Ramos (cell line): ENCODE data around the gene SMYD3.

ENCODE experiments used
- in situ Hi-C: fragments of 300-500 bp; cut with MboI; formaldehyde crosslinking; loops from one replicate; pipeline ENCODE4 v1.14.3; 2022; ENCODE audit warnings: low sequenced_read_pairs; ENCODE audit not compliant: unreplicated experiment

The SMYD3 gene

DNA sequence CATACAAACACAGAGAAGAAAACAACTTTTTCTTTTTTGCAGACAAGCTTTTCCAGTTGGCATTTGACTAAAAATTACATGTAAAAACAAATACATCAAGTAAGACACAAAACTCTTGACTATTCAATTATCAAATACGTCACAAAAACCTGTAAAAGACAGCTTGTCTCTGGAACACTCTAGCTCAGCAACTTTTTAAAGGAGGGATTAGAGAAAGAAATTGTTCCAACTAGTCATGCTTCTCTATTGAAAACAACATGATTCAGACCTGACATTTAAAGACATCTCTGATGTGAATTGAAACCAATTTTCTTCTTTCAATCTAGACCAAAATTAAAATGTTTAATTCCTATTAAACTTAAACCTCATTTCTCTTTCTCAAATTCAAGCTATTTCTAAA is 30.3 kb downstream of the SMYD3 start:
- in situ Hi-C loops = no loop called here

DNA sequence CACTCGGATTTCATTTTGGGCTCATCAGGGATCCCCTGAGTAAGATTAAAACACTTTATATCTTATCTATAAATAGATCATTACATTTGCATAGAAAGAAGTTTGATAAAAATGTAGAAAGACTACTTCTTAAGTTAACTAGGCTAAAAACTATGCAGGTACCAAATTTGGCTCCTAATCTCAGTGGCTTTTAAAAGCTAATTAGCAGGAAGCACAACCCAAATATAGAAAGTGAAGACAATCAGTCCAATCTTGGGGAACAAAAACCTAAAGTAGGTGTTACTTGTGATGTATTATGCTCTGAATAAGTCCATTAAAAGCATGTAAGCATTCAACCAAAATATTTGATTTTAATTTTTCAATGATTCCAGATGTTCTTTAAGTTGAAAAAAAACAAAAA is 35.4 kb downstream of the SMYD3 start:
- in situ Hi-C loops = loop anchor here (25.0 kb wide), 2 partner anchors 459 to 1309 kb away; partner anchors contain the start of gene KIF26B

- in situ Hi-C loops = loop anchor here (25.0 kb wide), 2 partner anchors 458 to 1308 kb away; partner anchors contain the start of gene KIF26B
Measured at GRCh38 chr1:246470585-246470984, 36.5 kb downstream of the SMYD3 start.

- in situ Hi-C loops = loop anchor here (25.0 kb wide), 2 partner anchors 451 to 1301 kb away; partner anchors contain the start of gene KIF26B
Measured at GRCh38 chr1:246462986-246463385, 44.1 kb downstream of the SMYD3 start.

- in situ Hi-C loops = loop anchor here (25.0 kb wide), 2 partner anchors 448 to 1298 kb away; partner anchors contain the start of gene KIF26B
Measured at GRCh38 chr1:246460406-246460805, 46.7 kb downstream of the SMYD3 start.

GRCh38 chr1:246459221-246459620 is 47.9 kb downstream of the SMYD3 start:
- in situ Hi-C loops = loop anchor here (25.0 kb wide), 2 partner anchors 447 to 1297 kb away; partner anchors contain the start of gene KIF26B

DNA sequence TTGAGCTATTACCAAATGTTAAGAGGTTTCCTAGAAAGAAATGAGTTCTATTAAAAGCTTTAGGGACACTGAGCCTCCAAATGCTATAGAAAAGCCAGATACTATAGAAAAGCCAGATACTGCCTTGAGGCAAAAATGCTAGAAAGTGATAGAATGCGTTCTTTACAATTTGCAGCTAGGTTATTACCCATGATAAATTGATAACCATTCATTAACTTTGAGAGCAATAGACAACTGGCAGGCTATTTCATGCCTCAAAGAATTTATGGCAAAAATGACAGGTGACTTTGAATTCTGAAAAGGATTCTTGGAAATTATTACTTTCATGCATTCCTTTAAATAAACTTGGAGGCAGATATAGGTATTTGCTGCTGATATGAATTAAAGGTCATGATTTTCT is 51.6 kb downstream of the SMYD3 start:
- in situ Hi-C loops = loop anchor here (25.0 kb wide), 2 partner anchors 443 to 1293 kb away; partner anchors contain the start of gene KIF26B

GRCh38 chr1:246454655-246455054 is 52.4 kb downstream of the SMYD3 start:
- in situ Hi-C loops = loop anchor here (25.0 kb wide), 2 partner anchors 442 to 1292 kb away; partner anchors contain the start of gene KIF26B

- in situ Hi-C loops = loop anchor here (25.0 kb wide), 2 partner anchors 438 to 1288 kb away; partner anchors contain the start of gene KIF26B
Measured at GRCh38 chr1:246450611-246451251, 56.3 kb downstream of the SMYD3 start.

- in situ Hi-C loops = no loop called here
Measured at GRCh38 chr1:246448373-246448772, 58.7 kb downstream of the SMYD3 start.

DNA sequence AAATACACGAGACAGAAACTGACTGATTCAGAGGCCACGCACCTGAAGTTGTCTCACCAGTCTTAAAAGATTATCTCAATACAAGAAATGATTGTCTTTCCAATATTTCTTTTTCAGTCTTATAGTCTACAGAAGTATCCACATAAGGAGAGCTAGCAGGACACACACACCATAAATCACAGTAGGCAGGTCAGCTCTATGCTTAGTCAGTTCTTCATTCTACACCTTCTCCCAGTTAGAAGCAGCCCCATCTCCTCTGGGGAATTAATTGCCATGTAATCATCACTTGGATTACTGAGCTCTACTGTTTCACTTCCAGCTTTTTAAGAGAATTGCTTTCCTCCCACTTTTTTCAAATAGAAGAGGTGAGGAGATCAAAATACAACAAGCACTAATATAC is 59.6 kb downstream of the SMYD3 start:
- in situ Hi-C loops = no loop called here

DNA sequence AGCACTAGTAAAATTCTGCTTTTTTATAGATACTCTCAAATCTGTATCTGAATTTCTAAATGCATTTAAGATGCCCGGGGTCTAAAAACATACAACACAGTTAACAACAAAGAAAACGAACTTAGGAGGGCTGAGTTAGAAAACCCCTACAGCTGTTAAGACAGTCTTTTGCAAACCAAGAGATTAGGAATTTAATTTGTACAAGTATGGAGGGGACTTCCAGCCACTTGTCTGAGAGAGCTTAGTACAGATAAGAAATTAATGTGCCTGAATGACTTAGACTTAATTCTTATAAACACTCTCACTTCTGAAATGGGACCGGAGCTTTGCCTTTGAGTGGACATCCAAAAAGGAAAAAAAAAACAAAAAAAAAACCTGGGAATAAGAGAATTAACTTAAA is 61.6 kb downstream of the SMYD3 start:
- in situ Hi-C loops = no loop called here

DNA sequence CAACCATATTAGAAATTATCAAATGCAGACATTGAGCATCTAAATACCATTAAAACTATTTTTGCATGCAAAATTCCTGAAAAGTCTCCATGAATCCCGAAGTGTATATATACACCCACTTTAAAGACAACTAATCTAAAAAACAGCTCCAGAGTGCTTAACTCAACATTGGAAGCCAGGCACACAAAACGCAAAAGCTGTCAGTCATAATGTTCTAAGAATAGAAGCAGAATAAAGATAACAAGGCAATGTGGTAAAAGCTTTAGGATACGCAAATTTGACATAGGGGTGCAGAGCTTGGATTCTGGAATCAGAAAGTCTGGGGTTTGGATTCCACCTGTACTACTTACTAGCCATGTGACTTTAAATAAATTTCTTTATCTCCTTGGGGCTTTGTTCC is 62.5 kb downstream of the SMYD3 start:
- in situ Hi-C loops = no loop called here

DNA sequence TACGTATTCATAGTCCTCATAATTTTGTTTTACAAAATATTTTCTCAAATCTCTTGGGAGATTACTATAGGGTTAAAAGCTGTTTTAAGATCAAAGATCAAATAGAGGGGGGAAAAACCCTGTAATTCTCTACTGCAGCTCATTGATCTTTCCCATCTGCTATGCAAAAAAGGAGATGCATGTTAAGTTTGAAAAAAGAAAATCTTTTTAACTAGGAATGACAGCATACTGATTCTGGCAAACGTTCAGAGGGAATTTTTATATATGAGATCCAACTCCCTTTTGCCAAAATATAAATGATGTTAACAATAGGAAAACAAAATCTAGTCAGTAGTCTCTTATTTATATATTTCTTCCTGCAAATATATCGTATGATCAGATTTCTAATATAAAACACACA is 69.1 kb downstream of the SMYD3 start:
- in situ Hi-C loops = no loop called here

- in situ Hi-C loops = no loop called here
Measured at GRCh38 chr1:246435421-246436041, 71.5 kb downstream of the SMYD3 start.

DNA sequence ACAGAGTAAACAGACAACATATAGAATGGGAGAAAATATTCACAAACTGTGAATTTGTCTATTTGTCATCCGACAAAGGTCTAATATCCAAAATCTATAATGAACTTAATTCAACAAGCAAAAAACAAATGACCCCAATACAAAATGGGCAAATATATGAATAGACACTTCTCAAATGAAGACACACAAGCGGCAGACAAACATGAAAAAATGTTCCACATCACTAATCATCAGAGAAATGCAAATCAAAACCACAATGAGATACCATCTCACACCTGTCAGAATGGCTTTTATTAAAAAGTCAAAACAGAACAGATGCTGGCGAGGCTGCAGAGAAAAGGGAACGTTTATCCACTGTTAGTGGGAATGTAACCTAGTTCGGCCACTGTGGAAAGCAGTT is 72.7 kb downstream of the SMYD3 start:
- in situ Hi-C loops = no loop called here

DNA sequence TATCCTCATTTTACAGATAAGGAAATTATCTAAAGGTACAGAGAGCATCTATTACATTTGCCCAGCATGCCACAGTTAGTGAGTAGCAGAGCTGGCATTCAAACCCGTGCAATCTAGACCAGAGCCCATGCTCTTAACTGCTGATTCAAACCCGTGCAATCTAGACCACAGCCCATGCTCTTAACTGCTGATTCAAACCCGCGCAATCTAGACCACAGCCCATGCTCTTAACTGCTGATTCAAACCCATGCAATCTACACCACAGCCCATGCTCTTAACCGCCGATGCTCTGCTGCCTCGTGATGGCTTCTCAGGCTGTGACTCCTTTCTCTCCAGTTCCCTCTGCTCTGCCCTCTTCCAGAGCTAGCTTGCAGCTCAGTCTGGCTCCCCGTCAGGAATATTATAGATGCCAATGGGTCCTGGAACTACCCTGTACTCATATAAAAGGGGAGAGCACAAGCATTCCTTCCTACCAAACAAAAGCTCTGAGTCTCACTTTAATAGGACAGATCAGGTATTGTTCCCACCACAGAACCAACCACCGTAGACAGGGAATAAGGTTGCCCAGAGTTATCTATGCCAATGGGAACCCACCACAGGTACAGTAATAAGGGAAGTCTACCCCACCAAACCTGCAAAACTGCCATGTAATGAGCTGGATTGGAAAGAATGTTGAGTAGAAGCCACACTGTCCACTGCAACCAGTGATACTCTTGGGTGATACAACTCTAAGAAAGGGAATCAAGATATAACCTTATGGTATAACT is 78.4 kb downstream of the SMYD3 start:
- in situ Hi-C loops = no loop called here

- in situ Hi-C loops = no loop called here
Measured at GRCh38 chr1:246427611-246428010, 79.5 kb downstream of the SMYD3 start.

DNA sequence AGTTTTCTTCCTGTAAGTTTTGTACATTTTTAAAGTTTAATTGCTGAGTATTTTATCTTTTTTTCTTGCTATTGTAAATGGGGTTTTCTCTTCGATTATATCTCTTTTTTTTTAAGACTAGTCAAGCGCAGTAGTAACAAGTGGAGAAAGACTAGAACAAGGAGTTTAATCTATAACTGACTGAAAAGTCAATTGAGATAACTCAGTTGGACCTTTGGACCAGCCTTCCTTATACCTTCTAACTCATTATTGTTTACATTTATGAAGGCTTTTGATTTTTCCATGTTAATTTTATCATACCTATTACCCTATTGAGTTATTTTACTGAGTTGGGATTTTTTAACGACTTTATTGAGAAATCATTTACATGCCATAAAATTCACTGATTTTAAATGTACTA is 81.2 kb downstream of the SMYD3 start:
- in situ Hi-C loops = no loop called here

DNA sequence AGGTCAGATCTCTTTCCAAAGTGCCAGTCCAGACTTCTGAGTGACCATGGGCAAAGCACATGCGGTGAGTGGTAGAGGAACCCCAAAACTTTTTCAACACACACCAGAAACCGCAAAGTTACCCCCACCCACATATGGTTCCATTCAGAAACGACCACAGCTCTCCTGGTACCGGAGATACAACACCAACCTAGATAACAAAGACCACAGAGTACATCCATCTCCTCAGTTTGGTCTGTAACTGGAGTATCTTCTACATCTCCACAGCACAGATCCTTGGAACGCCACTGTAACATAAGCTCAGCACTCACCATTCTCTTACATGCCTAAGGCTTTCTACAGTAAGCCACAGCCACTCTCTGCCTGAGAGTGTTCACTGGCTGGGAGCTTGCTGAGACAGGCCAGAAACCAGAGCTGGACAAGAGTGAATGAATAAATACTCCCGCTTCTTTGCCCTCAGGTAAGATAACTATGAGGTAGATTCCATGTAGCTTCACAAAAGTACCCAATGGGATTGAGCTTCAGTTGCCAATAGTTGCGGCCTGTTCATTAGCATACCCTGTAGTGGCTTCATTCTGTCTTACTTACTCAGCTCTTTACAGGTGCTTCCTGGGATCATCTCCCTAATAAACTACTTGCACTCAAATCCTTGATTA is 81.8 kb downstream of the SMYD3 start:
- in situ Hi-C loops = no loop called here
